ENCODE data around the gene BCL6.
A peak's percentile ranks its signal among the peaks of the same experiment; 100 is the strongest.

The BCL6 gene

DNA sequence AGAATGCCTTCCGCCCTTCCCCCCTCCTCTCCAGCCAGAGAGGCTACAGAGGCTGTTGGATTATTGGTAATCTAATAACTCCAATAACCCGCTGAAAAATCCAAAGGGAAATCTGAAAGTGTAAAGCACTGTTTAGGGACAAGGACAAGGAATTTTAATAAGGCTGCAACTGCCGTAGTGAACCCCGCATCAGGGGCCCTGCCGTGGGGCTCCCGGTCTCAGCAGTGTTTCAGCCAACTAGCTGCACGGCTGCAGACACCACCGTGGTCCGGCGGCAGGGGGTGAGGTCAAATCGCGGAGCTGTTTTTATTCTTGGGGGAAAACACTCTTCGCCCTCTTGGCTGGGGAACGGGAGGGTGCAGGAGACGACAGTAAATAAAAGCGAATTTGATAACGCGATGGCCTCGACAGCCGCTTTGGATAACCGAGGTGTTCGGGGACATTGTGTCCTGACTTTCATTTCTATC, 6.1 kb downstream of the BCL6 start:
- no peak for DNase-seq (ENCODE audit: low read depth in 1 of 2, low spot score in 1 of 2)

DNA sequence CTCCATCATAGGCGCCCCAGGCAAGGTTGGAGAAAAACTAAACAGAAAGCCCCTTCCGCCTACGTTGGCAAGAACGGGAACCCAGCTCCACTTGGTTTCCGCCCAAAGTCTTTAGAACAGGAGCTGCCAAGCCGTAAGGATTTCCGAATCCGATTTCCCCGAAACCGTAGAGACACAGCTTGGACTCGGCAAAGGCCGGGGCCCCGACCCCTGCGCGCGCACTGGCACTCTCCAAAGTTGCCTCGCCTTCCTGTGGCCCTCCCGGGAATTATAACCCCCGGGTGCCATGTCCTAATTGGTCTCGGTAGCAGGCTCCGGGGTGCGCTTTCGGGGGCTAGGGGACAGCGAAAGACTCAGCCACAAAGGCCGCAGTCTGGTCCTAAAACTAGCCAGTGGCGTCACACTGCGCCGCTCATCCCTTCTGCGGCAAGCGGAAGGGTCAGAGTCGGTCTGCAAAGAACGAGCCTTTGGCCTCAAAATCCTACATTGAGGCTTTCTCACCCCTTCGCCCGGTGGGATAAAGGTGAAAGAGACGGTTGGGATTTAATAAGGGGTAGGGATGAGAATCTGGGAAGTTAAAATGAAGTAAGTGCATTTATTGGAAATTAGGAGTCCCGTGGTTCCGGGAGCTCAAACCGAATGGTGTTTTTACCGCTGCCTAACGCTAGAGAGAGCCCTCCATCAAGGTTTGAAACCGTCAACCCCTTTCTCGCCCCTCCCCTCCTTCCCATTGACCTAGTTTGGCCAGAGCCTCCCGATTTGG, 6.8 kb downstream of the BCL6 start:
- DNase-seq (ENCODE audit: low read depth in 1 of 2, low spot score in 1 of 2): peak; percentile 36 to 72

DNA sequence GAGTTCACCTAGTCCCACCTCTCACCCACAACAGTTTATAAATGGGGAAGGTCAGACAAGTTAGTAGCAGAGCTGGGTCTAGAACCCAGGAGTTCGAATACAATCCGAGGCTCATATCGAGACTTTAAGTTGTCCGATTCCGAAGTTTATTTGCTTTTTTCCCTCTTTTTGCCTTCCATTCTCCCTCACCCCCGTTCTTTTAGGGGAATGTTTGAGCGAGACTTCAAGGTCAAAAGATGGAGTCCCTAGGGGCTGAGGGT, 7.3 kb downstream of the BCL6 start:
- DNase-seq (ENCODE audit: low read depth in 1 of 2, low spot score in 1 of 2): no peak

DNA sequence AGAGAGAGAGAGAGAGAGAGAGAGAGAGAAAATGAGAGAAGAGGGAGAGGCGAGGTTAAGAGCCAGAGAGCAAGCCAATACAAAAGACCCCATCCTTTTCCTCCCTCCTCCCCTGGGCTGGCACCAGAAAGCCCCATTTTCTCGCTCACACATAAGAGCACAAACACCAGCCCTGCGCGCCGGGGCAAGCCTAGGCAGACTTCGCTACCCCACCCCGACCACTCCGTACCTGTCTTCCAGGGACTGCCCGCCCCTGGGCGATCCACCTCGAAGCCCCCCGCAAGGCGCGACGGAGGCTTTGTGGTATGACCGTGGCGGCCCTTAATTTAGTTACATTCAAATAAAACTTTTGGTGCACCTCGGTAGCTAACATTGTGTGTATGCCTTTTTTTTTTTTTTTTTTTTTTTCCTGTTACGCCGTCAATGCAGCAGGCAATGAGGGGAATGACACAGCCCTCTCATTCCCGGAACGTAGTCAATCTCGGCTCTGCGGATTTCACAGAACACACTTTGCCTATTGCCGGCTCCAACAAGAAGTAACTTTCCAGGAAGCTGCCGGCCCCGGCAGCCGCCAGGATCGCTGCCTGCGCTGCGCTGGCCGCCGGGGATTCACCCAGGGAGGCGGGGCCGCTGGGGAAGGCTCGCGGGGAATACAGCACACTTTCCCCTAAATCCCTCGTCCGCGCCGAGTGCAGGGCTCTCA, 7.7 kb downstream of the BCL6 start:
- DNase-seq (ENCODE audit: low read depth in 1 of 2, low spot score in 1 of 2): no peak

DNA sequence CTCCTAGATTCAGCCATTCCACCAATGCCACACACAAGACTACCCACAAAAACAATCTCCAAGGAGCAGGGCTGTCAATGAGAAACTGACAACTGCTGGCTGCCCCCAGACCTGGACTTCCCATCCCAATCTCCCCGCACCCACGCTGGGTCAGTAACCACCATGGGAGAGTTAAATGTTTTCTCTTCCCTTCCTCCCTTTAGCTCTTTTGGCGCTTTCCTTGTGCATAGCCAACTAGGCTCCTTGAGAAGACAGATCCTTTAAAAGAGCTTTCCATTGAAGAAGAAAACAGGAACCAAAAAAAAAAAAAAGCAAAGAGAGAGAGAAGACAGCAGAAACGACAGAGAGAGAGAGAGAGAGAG, 8.3 kb downstream of the BCL6 start:
- DNase-seq (ENCODE audit: low read depth in 1 of 2, low spot score in 1 of 2): no peak

DNA sequence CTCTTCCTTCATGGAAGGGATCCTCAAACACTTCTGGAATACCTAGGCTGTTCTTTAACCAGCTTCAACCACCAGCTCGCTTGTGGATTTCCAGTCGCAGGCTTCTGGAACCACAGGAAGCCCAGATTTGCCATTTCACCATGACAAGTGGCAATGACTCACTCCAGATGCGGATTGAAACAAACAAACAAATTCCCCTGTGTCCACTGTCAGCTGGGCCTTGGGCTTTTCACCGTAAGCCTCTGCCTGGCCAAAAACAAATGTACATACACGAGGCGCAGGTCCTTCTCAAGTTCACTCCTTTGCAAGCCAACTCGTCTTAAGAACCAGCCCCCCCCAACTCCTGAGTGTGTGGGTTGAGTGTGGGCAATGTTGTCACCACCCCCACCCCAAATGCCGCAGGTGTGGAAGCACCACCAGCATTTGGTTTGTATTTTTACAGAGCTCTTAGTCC, 8.8 kb downstream of the BCL6 start:
- DNase-seq (ENCODE audit: low read depth in 1 of 2, low spot score in 1 of 2): no peak

DNA sequence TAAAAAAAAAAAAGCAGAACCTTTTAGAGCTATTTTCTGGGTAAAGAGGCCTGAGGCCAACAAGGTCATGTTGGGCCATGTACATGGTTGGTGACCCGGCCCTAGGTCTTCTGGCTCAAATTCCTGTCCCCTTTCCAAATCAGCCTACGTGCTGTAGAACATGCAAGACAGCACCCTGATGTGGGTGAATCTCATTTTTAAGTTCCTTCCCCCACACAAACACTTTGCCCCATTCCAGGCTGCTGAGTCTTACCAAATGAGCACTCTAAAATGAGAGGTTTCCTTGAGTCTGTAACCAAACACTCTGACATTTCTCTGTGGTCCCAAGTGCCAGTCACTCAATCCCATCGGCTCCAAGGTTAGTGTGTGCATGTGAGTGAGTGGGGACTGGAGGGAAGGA, 9.4 kb downstream of the BCL6 start:
- no peak for DNase-seq (ENCODE audit: low read depth in 1 of 2, low spot score in 1 of 2)

DNA sequence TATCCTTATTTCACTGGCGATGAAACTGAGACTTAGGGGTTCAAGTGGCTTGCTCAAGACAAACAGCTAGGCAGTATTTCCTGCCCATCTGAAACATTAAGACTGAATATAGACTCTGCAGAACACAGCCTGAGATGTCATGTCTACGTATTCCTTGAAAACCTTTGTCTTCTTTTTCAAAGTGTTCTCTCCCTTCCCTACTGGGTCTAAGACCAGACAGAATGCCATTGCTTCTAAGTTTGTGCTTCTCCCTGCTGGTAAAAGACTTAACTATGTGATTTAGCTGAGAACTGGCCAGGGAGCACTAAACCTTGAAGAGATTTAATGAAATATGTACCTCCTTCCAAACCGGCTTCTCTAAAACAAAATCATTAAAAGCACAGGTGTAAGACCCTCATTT, 9.9 kb downstream of the BCL6 start:
- no peak for DNase-seq (ENCODE audit: low read depth in 1 of 2, low spot score in 1 of 2)

DNA sequence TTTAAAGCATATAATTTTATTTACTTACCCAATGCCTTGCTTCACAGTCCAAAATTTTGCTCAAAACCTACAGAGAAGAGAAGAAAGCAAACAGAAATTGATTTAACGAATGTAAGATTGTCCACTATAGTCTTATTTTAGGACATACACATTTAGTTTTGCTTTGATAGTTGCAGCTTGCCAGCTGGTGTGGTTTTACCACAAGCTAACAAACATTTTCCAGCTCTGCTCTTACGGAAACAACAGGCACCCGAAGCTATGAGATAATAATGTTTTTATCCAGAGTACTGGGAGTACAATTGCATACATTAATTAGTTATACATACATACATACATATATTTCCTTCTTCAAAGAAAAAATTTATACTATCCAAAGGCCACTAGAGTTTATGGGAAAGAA, 10.4 kb downstream of the BCL6 start:
- DNase-seq (ENCODE audit: low read depth in 1 of 2, low spot score in 1 of 2): no peak

DNA sequence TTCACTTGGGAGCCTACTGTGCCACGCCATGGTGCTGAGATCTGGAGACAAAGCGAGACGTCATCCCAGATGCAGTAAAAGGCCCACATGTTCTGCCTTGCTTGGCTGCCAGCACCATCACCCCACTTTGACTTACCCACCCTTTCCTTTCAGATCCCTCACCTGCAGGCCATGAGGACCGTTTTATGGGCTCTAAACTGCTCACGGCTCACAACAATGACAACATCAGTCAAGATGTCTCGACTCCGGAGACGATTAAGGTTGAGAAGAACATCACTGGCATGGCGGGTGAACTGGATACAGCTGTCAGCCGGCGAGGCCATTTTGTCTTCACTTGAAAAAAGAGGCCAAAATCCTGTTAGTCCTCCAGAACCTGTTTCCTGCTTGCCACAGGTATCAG, 11.9 kb downstream of the BCL6 start:
- DNase-seq (ENCODE audit: low read depth in 1 of 2, low spot score in 1 of 2): no peak

DNA sequence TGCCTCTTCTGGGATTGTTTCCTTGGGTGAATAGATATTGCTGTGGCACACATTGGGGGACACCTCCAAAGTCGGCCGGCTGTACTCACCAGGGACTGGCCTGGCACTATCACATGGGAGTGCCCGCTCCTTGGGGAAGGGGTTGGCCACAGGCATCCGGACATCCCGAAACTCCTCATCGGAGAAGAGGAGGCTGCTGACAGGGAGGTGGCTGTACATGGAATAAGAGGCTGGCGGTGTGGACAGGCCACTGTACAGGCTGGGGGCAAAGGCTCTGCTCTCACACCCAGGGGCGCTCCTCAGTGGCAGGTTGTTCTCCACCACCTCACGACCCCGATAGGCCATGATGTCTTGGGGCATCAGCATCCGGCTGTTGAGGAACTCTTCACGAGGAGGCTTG, 15.7 kb downstream of the BCL6 start:
- DNase-seq (ENCODE audit: low read depth in 1 of 2, low spot score in 1 of 2): no peak

DNA sequence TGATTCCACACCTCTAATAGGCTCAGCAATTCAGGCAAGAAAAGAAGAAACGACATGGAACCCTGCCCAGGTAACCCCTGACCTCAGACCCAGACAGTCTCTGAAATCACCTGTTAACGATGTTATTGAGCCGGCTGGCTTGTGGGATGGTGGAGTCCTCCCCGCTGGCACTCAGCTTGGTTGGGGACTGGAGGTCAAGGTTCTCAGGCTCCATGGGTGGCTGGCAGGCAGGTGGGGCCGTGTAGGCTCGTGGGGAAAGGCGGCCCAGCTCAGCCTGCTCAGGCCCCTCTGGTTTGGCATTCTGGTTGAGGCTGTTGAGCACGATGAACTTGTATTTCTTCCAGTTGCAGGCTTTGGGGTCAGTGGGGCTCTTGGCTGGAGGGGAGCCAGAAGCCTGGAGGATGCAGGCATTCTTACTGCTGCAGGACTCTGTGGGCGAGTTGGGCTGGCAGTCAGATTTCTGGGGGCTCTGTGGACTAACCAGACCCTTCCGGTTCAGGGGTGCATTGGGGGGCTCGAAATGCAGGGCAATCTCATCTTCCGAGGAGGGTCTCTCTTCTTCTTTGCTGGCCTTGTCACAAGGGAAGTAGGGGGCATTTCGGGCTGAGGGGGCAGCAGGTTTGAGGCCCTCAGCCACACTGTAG, 16.2 kb downstream of the BCL6 start:
- no peak for DNase-seq (ENCODE audit: low read depth in 1 of 2, low spot score in 1 of 2)

DNA sequence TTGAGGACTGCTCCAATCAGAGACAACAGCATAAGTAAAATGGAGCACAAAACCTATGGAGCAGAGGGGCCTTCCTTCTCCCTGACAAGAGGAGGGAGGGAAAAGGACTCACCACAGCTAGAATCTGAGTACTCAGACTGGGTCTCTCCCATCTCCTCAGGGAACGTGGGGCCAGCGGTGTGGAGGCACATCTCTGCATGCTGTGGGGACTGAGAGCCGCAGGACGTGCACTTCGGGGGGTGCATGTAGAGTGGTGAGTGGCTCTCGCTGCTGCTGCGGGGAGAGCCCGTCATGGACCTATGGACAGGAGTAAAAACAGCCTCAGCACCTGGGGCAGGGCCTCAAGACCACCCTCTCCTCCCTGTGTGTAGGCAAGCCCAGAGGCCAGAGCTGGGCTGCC, 17.0 kb downstream of the BCL6 start:
- DNase-seq (ENCODE audit: low read depth in 1 of 2, low spot score in 1 of 2): no peak

DNA sequence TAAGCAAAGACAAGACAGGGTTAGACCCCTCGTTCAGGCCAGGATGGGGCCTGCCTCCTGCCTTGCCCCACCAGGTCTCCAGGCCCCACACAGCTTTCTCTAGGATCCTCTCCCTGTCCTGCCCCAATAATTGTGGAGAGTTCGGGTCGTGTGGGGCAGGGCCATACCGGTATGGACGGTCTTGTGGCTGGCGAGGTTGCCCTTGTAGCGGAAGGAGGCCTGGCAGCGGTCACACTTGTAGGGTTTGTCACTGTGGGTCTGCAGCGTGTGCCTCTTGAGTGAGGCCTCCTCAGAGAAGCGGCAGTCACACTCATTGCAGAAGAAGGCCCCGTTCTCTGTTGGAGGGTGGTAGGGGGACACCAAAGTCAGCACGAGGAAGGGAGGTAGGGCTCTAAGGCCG, 18.7 kb downstream of the BCL6 start:
- DNase-seq (ENCODE audit: low read depth in 1 of 2, low spot score in 1 of 2): no peak

DNA sequence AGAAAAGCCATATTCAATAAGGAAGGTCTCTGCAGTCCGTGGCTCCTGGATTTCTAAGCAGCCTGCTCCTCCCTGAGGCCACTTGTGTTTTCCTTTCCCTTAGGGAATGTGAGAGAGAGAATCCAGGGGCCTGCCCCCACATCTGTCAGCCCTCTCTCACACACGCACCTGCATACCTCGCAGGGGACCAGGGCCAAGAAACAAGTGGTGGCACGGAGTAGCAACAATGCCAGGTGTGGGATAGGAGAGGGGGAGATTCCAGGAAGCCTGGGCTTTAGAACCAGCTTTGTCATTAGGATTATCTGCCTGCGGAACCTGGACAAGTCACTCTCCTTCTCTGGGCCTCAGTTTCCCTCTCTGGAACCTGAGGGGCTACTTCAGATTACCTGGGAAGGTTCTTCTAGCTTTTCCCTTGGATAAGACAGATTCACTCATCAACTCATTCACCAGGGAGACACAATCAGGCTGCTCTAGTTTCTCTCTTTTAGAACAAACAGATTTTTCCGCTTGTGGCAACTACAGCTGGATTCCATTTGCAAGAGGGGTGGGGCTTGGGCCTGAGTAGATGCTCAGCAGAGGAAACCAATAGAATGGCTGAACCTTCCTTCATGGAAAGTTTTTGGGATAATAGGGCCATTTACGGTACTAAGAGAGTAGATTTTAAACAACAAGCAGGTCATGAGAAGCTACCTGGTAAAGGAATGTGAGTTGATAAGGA, 19.5 kb downstream of the BCL6 start:
- DNase-seq (ENCODE audit: low read depth in 1 of 2, low spot score in 1 of 2): no peak

DNA sequence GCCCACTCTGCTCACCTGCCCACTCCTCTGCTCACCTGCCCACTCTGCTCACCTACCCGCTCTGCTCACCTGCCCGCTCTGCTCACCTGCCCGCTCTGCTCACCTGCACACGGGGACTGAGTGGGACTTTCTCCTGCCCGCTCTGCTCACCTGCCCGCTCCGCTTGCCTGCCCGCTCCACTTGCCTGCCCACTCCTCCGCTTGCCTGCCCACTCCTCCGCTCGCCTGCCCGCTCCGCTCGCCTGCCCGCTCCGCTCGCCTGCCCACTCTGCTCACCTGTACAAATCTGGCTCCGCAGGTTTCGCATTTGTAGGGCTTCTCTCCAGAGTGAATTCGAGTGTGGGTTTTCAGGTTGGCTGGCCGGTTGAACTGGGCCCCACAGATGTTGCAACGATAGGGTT, 20.0 kb downstream of the BCL6 start:
- no peak for DNase-seq (ENCODE audit: low read depth in 1 of 2, low spot score in 1 of 2)

DNA sequence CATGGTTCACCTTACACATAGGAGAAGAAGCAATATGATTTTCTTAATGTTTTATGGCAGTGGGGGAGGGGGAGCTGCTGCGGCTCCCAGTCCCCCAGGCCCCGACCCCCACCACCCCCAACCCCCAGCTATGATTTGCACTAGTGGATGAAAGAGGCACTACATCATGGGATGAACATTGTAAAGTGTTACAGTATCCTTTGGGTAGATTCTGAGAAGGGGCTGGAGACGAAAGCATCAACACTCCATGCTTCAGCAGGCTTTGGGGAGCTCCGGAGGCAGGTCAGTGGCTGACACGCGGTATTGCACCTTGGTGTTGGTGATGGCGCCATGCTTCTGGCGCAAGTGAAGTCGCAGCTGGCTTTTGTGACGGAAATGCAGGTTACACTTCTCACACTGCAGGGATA, 23.1 kb downstream of the BCL6 start:
- DNase-seq (ENCODE audit: low read depth in 1 of 2, low spot score in 1 of 2): no peak

DNA sequence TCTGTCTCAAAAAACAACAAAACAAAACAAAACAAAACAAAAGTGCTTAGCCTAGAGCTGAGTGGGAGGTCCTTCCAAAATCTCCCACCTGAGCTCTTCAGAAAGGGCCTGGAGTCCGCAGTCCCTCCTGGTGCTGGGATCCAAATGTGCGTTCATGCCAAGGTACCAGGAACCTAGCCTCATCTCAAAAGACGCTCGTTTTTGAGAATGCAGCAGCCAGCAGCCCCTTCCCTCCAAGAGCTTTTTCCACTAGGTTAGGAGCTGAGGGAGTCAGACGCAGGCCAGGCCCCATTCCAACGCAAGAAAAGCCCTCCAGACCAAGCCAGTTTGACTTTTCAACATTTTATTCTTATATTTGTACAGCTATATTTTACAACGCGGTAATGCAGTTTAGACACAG, 24.2 kb downstream of the BCL6 start:
- DNase-seq (ENCODE audit: low read depth in 1 of 2, low spot score in 1 of 2): no peak

DNA sequence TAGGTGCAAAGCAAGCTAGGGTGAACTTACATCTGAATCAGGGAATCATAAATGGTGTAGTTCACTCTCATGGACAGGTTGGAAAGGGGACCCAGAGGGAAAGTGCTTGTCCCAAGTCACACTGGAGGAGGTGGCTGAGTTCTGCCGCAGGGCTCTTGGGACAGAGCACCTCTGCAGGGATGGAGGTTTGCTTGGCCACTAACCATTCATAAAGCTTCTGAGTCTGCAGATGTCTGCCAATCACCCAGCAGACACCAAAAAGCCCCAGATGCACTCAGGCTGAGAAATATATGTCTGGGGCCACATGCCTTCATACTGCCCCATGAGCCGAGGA, 25.0 kb downstream of the BCL6 start:
- DNase-seq (ENCODE audit: low read depth in 1 of 2, low spot score in 1 of 2): no peak

DNA sequence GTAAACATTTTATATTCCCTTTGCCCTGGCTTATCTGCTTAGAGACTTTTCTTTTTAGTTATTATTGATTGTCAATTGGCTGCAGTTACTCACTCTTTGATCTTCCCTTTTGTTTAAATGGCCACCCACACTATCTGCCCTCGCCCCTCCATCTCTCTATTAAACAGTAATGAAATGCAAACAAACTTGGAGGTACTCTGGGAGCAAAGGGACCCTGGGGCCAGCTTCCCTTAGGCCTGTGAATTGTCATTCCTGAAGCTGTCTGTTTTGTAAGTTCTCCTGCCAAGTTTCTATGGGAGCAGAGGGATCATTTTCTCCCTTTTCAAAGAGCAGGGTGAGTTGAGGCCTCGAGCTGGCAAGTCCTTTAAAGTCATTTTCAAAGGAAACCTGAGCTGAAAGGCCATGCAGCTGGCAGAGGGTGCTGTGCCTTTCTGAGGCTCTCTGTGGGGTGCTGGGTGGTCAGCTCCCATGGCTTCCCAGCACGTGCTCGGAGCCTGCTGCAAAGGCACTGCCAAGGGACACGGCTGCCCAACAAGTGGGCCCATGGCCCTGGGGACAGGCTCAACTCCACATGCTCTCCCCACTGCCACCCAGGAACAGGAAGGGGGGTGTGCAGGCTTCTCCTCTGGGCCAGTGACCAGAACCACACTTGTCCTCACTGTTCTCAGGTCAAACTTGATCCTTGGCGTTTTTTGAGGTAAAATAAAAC, 25.5 kb downstream of the BCL6 start:
- no peak for DNase-seq (ENCODE audit: low read depth in 1 of 2, low spot score in 1 of 2)

DNA sequence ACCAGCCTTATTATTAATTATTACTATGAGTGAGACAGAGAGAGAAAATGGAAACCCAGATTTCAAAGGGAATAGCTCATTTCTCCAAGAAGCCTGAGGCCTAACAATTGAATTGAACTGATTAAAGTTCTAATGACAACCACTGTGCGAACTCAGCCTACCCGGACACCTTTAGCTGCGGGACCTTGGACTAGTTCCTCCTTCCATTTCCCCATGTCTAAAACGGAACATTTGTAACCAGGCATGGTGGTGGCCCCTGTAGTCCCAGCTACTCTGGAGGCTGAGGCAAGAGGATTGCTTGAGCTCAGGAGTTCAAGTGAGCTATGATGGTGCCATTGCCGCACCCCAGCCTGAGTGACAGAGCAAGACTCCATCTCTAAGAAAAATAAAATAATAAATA, 26.5 kb downstream of the BCL6 start:
- DNase-seq (ENCODE audit: low read depth in 1 of 2, low spot score in 1 of 2): no peak

DNA sequence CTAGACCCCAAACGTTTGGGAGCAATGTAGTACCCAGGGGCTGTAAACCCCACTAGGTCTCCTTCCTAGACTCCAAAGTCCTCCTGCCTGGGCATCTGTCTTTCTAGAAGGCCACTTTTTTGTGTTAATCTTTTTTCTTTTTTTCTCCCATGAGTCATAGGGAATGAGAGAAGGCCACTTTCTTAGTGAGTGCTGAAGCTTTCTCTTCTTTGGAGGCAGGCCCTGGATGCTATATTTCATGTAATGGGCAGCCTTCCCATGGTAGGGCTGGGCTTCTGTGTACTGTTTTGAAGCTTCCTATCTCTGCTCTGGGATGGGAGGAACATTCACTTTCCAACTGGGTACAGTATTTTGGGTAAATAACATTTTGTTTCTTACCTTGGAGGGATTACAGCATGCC, 27.7 kb downstream of the BCL6 start:
- no peak for DNase-seq (ENCODE audit: low read depth in 1 of 2, low spot score in 1 of 2)

Measured in activated CD4-positive, alpha-beta T cell treated with anti-CD3 and anti-CD28 coated beads, Interleukin-2, amount 50 U/mL, for 24 hours (primary cell).